K562 treated with DMSO at 1 percent for 12 hours (cell line): ENCODE data around the gene IL2. TPM values are rescaled to one million over a fixed set of nuclear protein-coding genes. Genes with fewer than 3 reads are reported as not detected.

Source experiments
- total RNA-seq: library from RNA; unstranded; fragments of 300-600 nt; gene quantifications from 2 replicates; pipeline ENCODE4 v1.2.3, GENCODE V29; 2022; ENCODE audit not compliant: insufficient read depth

Gene IL2
- not detected in 2 replicates for total RNA-seq

GRCh38 chr4:122456231-122457116 lies at the start of gene IL2:
IL2 (minus strand) TSS chr4:122456725; CDS start chr4:122456440, 285 bp downstream.

Other genes starting within 250 kb of the IL2 start
- not detected in 2 replicates for gene ADAD1, start 77.7 kb downstream of the IL2 start, total RNA-seq
- not detected in 2 replicates for gene IL21, start 164.3 kb upstream of the IL2 start, total RNA-seq